ENCODE data around the gene ATP9A.
A peak's percentile ranks its signal among the peaks of the same experiment; 100 is the strongest.
"Not testable (repeated sequence)": the region's sequence is repeated elsewhere in the genome, so short reads cannot be mapped to it uniquely, and the experiment has no call there.

ATP9A gene

GRCh38 chr20:51696304-51697071 is 71.7 kb downstream of the ATP9A start:
- no peak for DNase-seq (ENCODE audit: low read depth in 2 of 2, low spot score in 1 of 2)

- no peak for DNase-seq (ENCODE audit: low read depth in 2 of 2, low spot score in 1 of 2)
Observed at GRCh38 chr20:51695574-51696303, 72.5 kb downstream of the ATP9A start.

- DNase-seq (ENCODE audit: low read depth in 2 of 2, low spot score in 1 of 2): no peak
Observed at GRCh38 chr20:51692806-51693400, 75.3 kb downstream of the ATP9A start.

- DNase-seq (ENCODE audit: low read depth in 2 of 2, low spot score in 1 of 2): no peak
Observed at GRCh38 chr20:51691703-51692102, 76.5 kb downstream of the ATP9A start.

DNA sequence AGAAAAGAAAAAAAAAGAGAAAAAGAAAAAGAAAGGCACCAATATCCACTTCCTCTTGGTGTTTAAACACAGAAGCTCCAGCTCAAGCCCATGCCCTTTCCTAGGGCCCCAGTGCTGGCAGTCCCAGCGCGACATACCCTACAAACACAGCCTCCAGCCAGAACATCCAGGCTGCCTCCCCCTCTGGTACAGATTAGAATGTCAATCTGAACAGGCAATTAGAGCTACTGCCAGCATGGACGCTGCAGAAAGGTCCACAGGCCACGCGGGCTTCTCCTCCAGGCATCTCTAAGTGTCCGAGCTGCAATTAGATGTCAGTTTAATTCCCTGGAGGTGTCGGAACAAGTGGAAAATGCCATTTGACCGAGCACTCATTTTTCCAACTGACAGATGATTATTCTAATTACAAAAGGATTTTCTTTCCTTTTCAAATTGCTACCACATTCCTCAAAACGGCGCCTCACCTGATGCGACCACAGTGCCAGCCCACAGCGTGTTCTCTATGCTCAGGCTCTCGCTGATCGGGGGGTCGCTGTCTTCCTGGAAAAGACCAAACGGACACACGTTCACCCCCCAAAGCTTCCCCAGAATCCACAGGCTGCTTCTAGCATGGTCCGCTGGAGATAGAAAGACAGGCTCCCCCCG is 79.5 kb downstream of the ATP9A start:
- DNase-seq (ENCODE audit: low read depth in 2 of 2, low spot score in 1 of 2): no peak

- DNase-seq (ENCODE audit: low read depth in 2 of 2, low spot score in 1 of 2): no peak
Observed at GRCh38 chr20:51687630-51688029, 80.6 kb downstream of the ATP9A start.

DNA sequence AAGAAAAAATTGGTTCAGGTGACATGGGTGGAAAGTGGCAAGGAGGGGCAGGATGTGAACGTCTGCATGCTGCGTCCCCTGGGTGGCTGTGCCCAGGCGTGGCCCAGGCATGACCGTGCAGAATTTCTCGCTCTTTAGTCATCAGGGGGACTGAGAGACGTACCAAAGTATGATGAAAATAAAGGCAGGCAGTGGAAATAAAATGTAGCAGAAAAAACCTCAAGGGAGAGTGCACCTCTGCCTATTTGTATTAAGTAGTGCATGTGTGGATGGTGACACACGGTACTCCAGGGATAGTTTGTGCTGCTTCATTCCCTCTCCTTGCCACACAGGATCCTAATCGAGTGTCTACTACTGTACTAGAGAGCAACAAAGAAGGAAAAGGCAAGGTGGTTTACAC is 81.1 kb downstream of the ATP9A start:
- DNase-seq (ENCODE audit: low read depth in 2 of 2, low spot score in 1 of 2): no peak

DNA sequence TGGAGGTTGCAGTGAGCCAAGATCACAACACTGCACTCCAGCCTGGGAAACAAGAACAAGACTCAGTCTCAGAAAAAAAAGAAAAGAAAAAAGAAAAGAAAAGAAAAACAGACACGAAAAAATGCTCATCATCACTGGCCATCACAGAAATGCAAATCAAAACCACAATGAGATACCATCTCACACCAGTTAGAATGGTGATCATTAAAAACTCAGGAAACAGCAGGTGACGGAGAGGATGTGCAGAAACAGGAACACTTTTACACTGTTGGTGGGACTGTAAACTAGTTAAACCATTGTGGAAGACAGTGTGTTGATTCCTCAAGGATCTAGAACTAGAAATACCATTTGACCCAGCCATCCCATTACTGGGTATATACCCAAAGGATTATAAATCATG is 82.7 kb downstream of the ATP9A start:
- not testable (repeated sequence) for DNase-seq (ENCODE audit: low read depth in 2 of 2, low spot score in 1 of 2)

- DNase-seq (ENCODE audit: low read depth in 2 of 2, low spot score in 1 of 2): no peak
Observed at GRCh38 chr20:51680067-51680749, 88.0 kb downstream of the ATP9A start.

- DNase-seq (ENCODE audit: low read depth in 2 of 2, low spot score in 1 of 2): no peak
Observed at GRCh38 chr20:51679254-51679921, 88.8 kb downstream of the ATP9A start.

- no peak for DNase-seq (ENCODE audit: low read depth in 2 of 2, low spot score in 1 of 2)
Observed at GRCh38 chr20:51678026-51678697, 90.0 kb downstream of the ATP9A start.

GRCh38 chr20:51668947-51669346 is 99.2 kb downstream of the ATP9A start:
- DNase-seq (ENCODE audit: low read depth in 2 of 2, low spot score in 1 of 2): no peak

DNA sequence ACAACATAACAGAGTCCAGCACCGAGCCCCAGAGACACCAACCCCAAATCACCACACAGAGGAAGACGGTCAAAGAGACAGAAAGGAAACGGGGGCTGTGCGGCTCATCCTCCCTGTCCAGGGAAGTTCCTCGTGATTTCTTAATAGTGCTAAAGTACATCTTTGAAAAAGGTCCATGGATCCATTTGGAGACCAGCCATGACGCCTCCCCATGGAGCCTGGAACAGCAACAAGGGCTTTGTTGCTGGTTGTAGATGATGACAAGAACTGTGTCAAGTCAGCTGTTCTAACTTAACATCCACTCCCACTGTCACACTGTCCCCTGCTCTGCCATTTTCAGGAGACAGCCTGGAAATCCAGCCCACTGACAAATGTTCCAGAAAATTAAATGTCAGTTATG is 99.7 kb downstream of the ATP9A start:
- DNase-seq (ENCODE audit: low read depth in 2 of 2, low spot score in 1 of 2): no peak

GRCh38 chr20:51667491-51667890 is 100.7 kb downstream of the ATP9A start:
- DNase-seq (ENCODE audit: low read depth in 2 of 2, low spot score in 1 of 2): no peak

DNA sequence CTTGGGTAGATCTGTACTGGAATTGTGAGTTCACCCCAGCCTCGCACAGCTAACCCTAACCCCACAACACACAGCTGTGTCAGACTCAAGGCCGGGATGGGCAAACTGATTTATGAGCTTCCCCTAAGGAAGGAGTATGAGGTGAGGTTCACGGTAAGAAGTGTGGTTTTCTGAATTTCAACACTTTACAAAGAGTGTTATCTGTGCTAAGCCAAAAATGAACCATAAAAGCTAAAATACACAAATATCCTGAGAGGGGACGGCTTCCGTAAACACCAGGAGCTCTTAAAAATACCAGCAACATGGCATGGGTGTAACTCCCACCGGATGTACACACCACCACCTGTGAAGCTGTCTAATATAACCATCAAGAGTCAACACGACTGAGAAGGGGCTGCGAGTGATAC is 101.2 kb downstream of the ATP9A start:
- no peak for DNase-seq (ENCODE audit: low read depth in 2 of 2, low spot score in 1 of 2)

GRCh38 chr20:51666126-51666525 is 102.1 kb downstream of the ATP9A start:
- DNase-seq (ENCODE audit: low read depth in 2 of 2, low spot score in 1 of 2): no peak

DNA sequence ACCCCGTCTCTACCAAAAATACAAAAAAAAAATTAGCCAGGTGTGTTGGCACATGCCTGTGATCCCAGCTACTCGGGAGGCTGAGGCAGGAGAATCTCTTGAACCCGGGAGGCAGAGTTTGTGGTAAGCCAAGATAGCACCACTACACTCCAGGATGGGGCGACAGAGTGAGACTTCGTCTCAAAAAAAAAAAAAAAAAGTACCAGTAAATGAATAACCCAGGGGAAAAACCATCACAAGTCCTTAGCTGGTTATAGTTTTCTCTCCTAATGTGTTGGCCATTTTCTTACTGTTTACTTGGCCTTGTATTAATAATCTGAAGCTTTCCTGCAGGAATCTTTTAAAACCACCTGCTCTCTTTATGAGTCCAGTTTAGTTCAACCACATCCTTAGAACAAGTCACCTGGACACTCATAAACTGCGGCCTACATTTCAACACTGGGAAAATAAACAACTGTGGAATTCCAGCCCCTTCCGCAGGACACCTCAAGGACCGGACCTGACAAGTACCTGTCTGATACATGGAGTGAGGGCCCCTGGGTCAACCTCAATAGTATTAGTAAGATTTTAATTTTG is 102.6 kb downstream of the ATP9A start:
- DNase-seq (ENCODE audit: low read depth in 2 of 2, low spot score in 1 of 2): no peak

DNA sequence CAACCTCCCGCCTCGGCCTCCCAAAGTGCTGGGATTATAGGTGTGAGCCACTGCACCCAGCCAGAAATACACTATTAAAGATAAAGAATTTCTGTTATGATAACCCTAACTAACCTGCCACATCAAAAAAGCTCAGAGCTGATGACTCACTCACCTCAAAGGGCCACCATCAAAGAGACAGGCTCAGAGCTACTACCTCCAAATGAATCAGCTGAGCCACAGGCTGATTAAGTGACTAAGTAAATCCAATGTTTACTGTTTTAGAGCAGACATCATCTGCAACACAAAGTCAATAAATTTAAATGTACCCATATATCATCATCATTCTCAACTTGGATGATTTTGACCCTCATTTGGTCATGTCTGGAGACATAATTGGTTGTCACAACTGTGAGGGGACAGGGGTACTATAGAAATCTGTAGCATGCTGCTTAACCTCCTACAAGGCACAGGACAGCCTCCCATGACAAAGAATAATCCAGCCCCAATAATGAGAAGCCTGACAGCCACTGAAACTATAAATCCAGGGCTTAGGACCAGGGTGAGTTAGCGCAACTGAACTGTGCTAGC is 106.5 kb downstream of the ATP9A start:
- DNase-seq (ENCODE audit: low read depth in 2 of 2, low spot score in 1 of 2): peak in 1 of 2 donors; percentile 20

All from stimulated activated CD8-positive, alpha-beta memory T cell treated with anti-CD3 and anti-CD28 coated beads, Interleukin-4, amount 100 ng/mL, for 1 hour (primary cell).